PC-3 (cell line): ENCODE data around the gene ANKS6. TPM values are rescaled to one million over a fixed set of nuclear protein-coding genes. Genes with fewer than 3 reads are reported as not detected.

Experiments
- ATAC-seq: fragments of 200-7000 bp; cut with Tn5 transposase; 2 replicates; pipeline ENCODE4 v1.9.1; 2020; ENCODE audit warnings: mild to moderate bottlenecking, moderate library complexity
- BruUV-seq: library from RNA; stranded (reverse); fragments of 400-500 nt; replicated peaks from 2 replicates; lab custom pipeline; 2021; lab: Mats Ljungman, UMichigan
- CTCF ChIA-PET: fragments of 300-600 bp; sonication (Branson Sonifier 250); formaldehyde crosslinking; loops from one replicate; lab custom pipeline; 2022; ENCODE audit warnings: antibody characterized with exemption; lab: Charles Lee
- POLR2A ChIA-PET: fragments of 300-600 bp; sonication (Branson Sonifier 250); formaldehyde crosslinking; loops from one replicate; lab custom pipeline; 2022; ENCODE audit warnings: antibody characterized with exemption; ENCODE audit not compliant: unreplicated experiment; lab: Charles Lee
- DNase-seq: peaks from one replicate; pipeline ENCODE4 v3.0.0-alpha.2; 2015
- H2AFZ ChIP-seq: fragments of 300-600 bp; sonication (generic); 2 replicates; pipeline ENCODE4 v1.6.0; 2016; ENCODE audit warnings: antibody characterized with exemption, low read length
- H3F3A ChIP-seq: fragments of 300-600 bp; sonication (generic); one replicate; pipeline ENCODE4 v1.6.0; 2017; ENCODE audit warnings: antibody characterized with exemption, low read length, control low read depth, mild to moderate bottlenecking; ENCODE audit not compliant: unreplicated experiment
- H3K27ac ChIP-seq: fragments of 300-600 bp; sonication (generic); 2 replicates; pipeline ENCODE4 v1.5.1; 2016; ENCODE audit warnings: mild to moderate bottlenecking, low read length
- H3K27me3 ChIP-seq: fragments of 300-600 bp; sonication (generic); 2 replicates; pipeline ENCODE4 v1.6.1; 2016; ENCODE audit warnings: low read length, mixed read lengths
- H3K36me3 ChIP-seq: fragments of 300-600 bp; sonication (generic); 2 replicates; pipeline ENCODE4 v1.6.1; 2016; ENCODE audit warnings: low read depth, mixed run types, low read length, mixed read lengths
- H3K4me1 ChIP-seq: fragments of 300-600 bp; sonication (generic); 2 replicates; pipeline ENCODE4 v1.5.1; 2016; ENCODE audit warnings: low read length; ENCODE audit not compliant: insufficient read depth
- H3K4me2 ChIP-seq: fragments of 300-600 bp; sonication (generic); 2 replicates; pipeline ENCODE4 v1.6.0; 2016; ENCODE audit warnings: low read length
- H3K4me3 ChIP-seq: fragments of 300-600 bp; sonication (generic); 2 replicates; pipeline ENCODE4 v1.5.1; 2016; ENCODE audit warnings: mild to moderate bottlenecking, low read length, mixed read lengths
- H3K79me2 ChIP-seq: fragments of 300-600 bp; sonication (generic); 2 replicates; pipeline ENCODE4 v1.6.1; 2017; ENCODE audit warnings: low read length, mixed read lengths
- H3K9ac ChIP-seq: fragments of 300-600 bp; sonication (generic); 2 replicates; pipeline ENCODE4 v1.6.0; 2016; ENCODE audit warnings: mild to moderate bottlenecking, low read length
- H3K9me2 ChIP-seq: fragments of 300-600 bp; sonication (generic); replicated peaks from 2 replicates; pipeline ENCODE4 v1.6.1; 2016; ENCODE audit warnings: mixed run types, low read length, mixed read lengths
- H3K9me3 ChIP-seq: fragments of 300-600 bp; sonication (generic); 2 replicates; pipeline ENCODE4 v1.6.1; 2016; ENCODE audit warnings: low read length, mixed read lengths
- H4K20me1 ChIP-seq: fragments of 300-600 bp; sonication (generic); 2 replicates; pipeline ENCODE4 v1.6.1; 2016; ENCODE audit warnings: low read length, mixed read lengths
- CTCF ChIP-seq: fragments of 300-600 bp; sonication (generic); conservative IDR thresholded peaks from 2 replicates; pipeline ENCODE4 v1.5.1; 2017; ENCODE audit warnings: antibody characterized with exemption, low read depth, mild to moderate bottlenecking, low read length
- EZH2 ChIP-seq: fragments of 300-600 bp; sonication (generic); IDR thresholded peaks from one replicate; pipeline ENCODE4 v1.6.1; 2017; ENCODE audit warnings: antibody characterized with exemption, mild to moderate bottlenecking, low read length; ENCODE audit not compliant: unreplicated experiment
- EZH2phosphoT487 ChIP-seq: fragments of 300-600 bp; sonication (generic); IDR thresholded peaks from 2 replicates; pipeline ENCODE4 v1.6.1; 2018; ENCODE audit warnings: mild to moderate bottlenecking, antibody characterized with exemption, low read length, borderline replicate concordance
- intact Hi-C: fragments of 100-400 bp; cut with micrococcal nuclease; formaldehyde crosslinking; loops from 2 replicates; pipeline ENCODE4 v1.9.0; 2023
- total RNA-seq: library from RNA; depleted of rRNA; stranded (reverse); fragments of >200 nt; gene quantifications from 2 replicates; pipeline ENCODE4 v1.2.3, GENCODE V29; 2014

The ANKS6 gene
- total RNA-seq, 1 experiment from 2014 or later: 39.7 TPM

GRCh38 chr9:98805506-98806272 is 9.3 kb upstream of the ANKS6 start:
- Histone ChIP-seq H3K4me2 (0 out of 2 replicates have a peak overlapping the region, but pooled peaks have one; percentile 77), H3K27ac (no peak overlapping the region), H4K20me1 (no peaks in the 10 kb centered on the region), H3K9me3 (no peaks in the 10 kb centered on the region), H3K4me1 (peaks cover 56% of the 10 kb centered on the region), H3F3A (peaks cover 3% of the 10 kb centered on the region), H3K36me3 (no peaks in the 10 kb centered on the region), H3K27me3 (no peaks in the 10 kb centered on the region), H3K79me2 (peaks cover 4% of the 10 kb centered on the region; the same call in 1 of the 2 replicates), H3K9ac (no peak overlapping the region), H3K9me2 (no peaks in the 10 kb centered on the region), H2AFZ (no peak overlapping the region), H3K4me3 (no peak overlapping the region)
- DNase-seq: no peak
- POLR2A ChIA-PET: no interaction called here
- ATAC-seq: no peak
- no TSS peak for BruUV-seq
- CTCF ChIA-PET: interaction anchor here (0.5 to 2.0 kb wide), 6 partner anchors 17 to 1199 kb away, joined by 3 to 10 read pairs (median 4); no protein-coding TSS in a partner anchor
- intact Hi-C loops: loop anchor here (1.0 to 2.0 kb wide), 2 partner anchors 43 to 193 kb away; no protein-coding TSS in a partner anchor
- TF ChIP-seq CTCF (no peak), EZH2phosphoT487 (no peak)

GRCh38 chr9:98804083-98804482 is 7.7 kb upstream of the ANKS6 start:
- ATAC-seq: no peak
- peaks cover 3% of the 10 kb centered on the region for H3F3A ChIP-seq
- H3K27me3 ChIP-seq: no peaks in the 10 kb centered on the region
- ChIA-PET POLR2A (interaction anchor here (0.7 kb wide), 1 partner anchor 102 kb away, joined by 8 read pairs; no protein-coding TSS in a partner anchor), CTCF (no interaction called here)
- no peak for DNase-seq
- H3K9me3 ChIP-seq: no peaks in the 10 kb centered on the region
- TF ChIP-seq EZH2phosphoT487 (no peak), CTCF (no peak), EZH2 (no peak)
- H3K9me2 ChIP-seq: no peaks in the 10 kb centered on the region
- no peaks in the 10 kb centered on the region for H4K20me1 ChIP-seq
- no peak overlapping the region for H3K27ac ChIP-seq
- no peak overlapping the region for H3K4me2 ChIP-seq
- intact Hi-C loops: no loop called here
- H3K4me1 ChIP-seq: peaks cover 40% of the 10 kb centered on the region
- H3K36me3 ChIP-seq: no peaks in the 10 kb centered on the region
- H3K79me2 ChIP-seq: no peaks in the 10 kb centered on the region; the same call in 1 of the 2 replicates
- no peak overlapping the region for H2AFZ ChIP-seq
- no peak overlapping the region for H3K9ac ChIP-seq
- BruUV-seq: no TSS peak
- H3K4me3 ChIP-seq: no peak overlapping the region

GRCh38 chr9:98801969-98802371 is 5.6 kb upstream of the ANKS6 start:
- intact Hi-C loops: no loop called here
- Histone ChIP-seq H3K9me3 (no peaks in the 10 kb centered on the region), H3K4me1 (peaks cover 28% of the 10 kb centered on the region), H3K4me3 (no peak overlapping the region), H3K27ac (0 out of 2 replicates have a peak overlapping the region, but pooled peaks have one; percentile 19), H3K4me2 (peak overlapping the region; percentile 42), H3K36me3 (no peaks in the 10 kb centered on the region), H3K9ac (no peak overlapping the region), H3F3A (peaks cover 3% of the 10 kb centered on the region), H3K9me2 (no peaks in the 10 kb centered on the region), H3K79me2 (no peaks in the 10 kb centered on the region), H3K27me3 (no peaks in the 10 kb centered on the region), H4K20me1 (no peaks in the 10 kb centered on the region), H2AFZ (no peak overlapping the region)
- ATAC-seq (peak; percentile 68), DNase-seq (peak; percentile 82)
- BruUV-seq: no TSS peak
- TF ChIP-seq EZH2phosphoT487 (no peak), EZH2 (no peak), CTCF (no peak)
- CTCF ChIA-PET: interaction anchor here (0.6 kb wide), 1 partner anchor 53 kb away, joined by 3 read pairs; no protein-coding TSS in a partner anchor
- POLR2A ChIA-PET: no interaction called here
